NCI-H1105 treated with DMSO at 0.1 percent for 48 hours (cell line): ENCODE data around the gene IKZF3.
"Not testable (repeated sequence)": the region's sequence is repeated elsewhere in the genome, so short reads cannot be mapped to it uniquely, and the experiment has no call there.

Source experiments
- DNase-seq: peaks from one replicate; lab custom pipeline; 2025; lab: John Stamatoyannopoulos, UW

Gene IKZF3

GRCh38 chr17:39855911-39856649 is 8.0 kb downstream of the IKZF3 start:
- DNase-seq: not testable (repeated sequence)

GRCh38 chr17:39854909-39855308 is 9.2 kb downstream of the IKZF3 start:
- DNase-seq: no peak

GRCh38 chr17:39852239-39852638 is 11.9 kb downstream of the IKZF3 start:
- no peak for DNase-seq

- DNase-seq: not testable (repeated sequence)
Observed at GRCh38 chr17:39850186-39850585, 13.9 kb downstream of the IKZF3 start.

- DNase-seq: no peak
Observed at GRCh38 chr17:39848600-39848999, 15.5 kb downstream of the IKZF3 start.

GRCh38 chr17:39846205-39846604 is 17.9 kb downstream of the IKZF3 start:
- DNase-seq: no peak

GRCh38 chr17:39845052-39845846 is 18.9 kb downstream of the IKZF3 start:
- peak; percentile 43 for DNase-seq

GRCh38 chr17:39841134-39841683 is 22.9 kb downstream of the IKZF3 start:
- no peak for DNase-seq

- DNase-seq: no peak
Observed at GRCh38 chr17:39838784-39839183, 25.3 kb downstream of the IKZF3 start.

GRCh38 chr17:39838057-39838456 is 26.1 kb downstream of the IKZF3 start:
- DNase-seq: no peak

GRCh38 chr17:39836117-39836516 is 28.0 kb downstream of the IKZF3 start:
- no peak for DNase-seq

GRCh38 chr17:39835038-39835786 is 28.9 kb downstream of the IKZF3 start:
- DNase-seq: no peak

- DNase-seq: no peak
Observed at GRCh38 chr17:39834017-39834416, 30.1 kb downstream of the IKZF3 start.

- no peak for DNase-seq
Observed at GRCh38 chr17:39831588-39831987, 32.5 kb downstream of the IKZF3 start.

GRCh38 chr17:39828443-39828842 is 35.7 kb downstream of the IKZF3 start:
- DNase-seq: no peak

- no peak for DNase-seq
Observed at GRCh38 chr17:39826334-39826733, 37.8 kb downstream of the IKZF3 start.

- DNase-seq: no peak
Observed at GRCh38 chr17:39823407-39824054, 40.6 kb downstream of the IKZF3 start.

GRCh38 chr17:39822051-39822451 is 42.1 kb downstream of the IKZF3 start:
- DNase-seq: no peak

- no peak for DNase-seq
Observed at GRCh38 chr17:39820987-39821386, 43.1 kb downstream of the IKZF3 start.

GRCh38 chr17:39820541-39820940 is 43.6 kb downstream of the IKZF3 start:
- DNase-seq: no peak

GRCh38 chr17:39818358-39819000 is 45.6 kb downstream of the IKZF3 start:
- DNase-seq: no peak
